HG02759 (cell line): Measurements from ENCODE around the gene GNA14.
"Not testable (repeated sequence)": the region's sequence is repeated elsewhere in the genome, so short reads cannot be mapped to it uniquely, and the experiment has no call there.

Experiments
- ATAC-seq: cut with Tn5 transposase; IDR thresholded peaks from one replicate; pipeline ENCODE4 v1.9.1; 2021; ENCODE audit warnings: mild to moderate bottlenecking, moderate library complexity; ENCODE audit not compliant: unreplicated experiment

The GNA14 gene

GRCh38 chr9:77648234-77649108 lies at the start of gene GNA14:
Gene GNA14 (minus strand): TSS chr9:77648322. CDS start chr9:77647793, 529 bp downstream.
- ATAC-seq = no peak

GRCh38 chr9:77697238-77697984 lies 49.3 kb upstream of the GNA14 start:
- no peak for ATAC-seq

- not testable (repeated sequence) for ATAC-seq
Observed at GRCh38 chr9:77690723-77691122, 42.6 kb upstream of the GNA14 start.

- not testable (repeated sequence) for ATAC-seq
Observed at GRCh38 chr9:77690119-77690518, 42.0 kb upstream of the GNA14 start.

- not testable (repeated sequence) for ATAC-seq
Observed at GRCh38 chr9:77687737-77688136, 39.6 kb upstream of the GNA14 start.

- ATAC-seq = no peak
Observed at GRCh38 chr9:77680581-77680980, 32.5 kb upstream of the GNA14 start.

GRCh38 chr9:77679661-77680368 lies 31.7 kb upstream of the GNA14 start:
- ATAC-seq = no peak

- ATAC-seq = no peak
Observed at GRCh38 chr9:77679088-77679487, 31.0 kb upstream of the GNA14 start.

- no peak for ATAC-seq
Observed at GRCh38 chr9:77677957-77678535, 29.9 kb upstream of the GNA14 start.

GRCh38 chr9:77677397-77677796 lies 29.3 kb upstream of the GNA14 start:
- no peak for ATAC-seq

GRCh38 chr9:77673941-77674791 lies 26.0 kb upstream of the GNA14 start:
- ATAC-seq = no peak

- no peak for ATAC-seq
Observed at GRCh38 chr9:77672183-77672582, 24.1 kb upstream of the GNA14 start.

GRCh38 chr9:77667151-77667550 lies 19.0 kb upstream of the GNA14 start:
- no peak for ATAC-seq

GRCh38 chr9:77663754-77664153 lies 15.6 kb upstream of the GNA14 start:
- no peak for ATAC-seq

- ATAC-seq = no peak
Observed at GRCh38 chr9:77661566-77662085, 13.5 kb upstream of the GNA14 start.

GRCh38 chr9:77659926-77660325 lies 11.8 kb upstream of the GNA14 start:
- no peak for ATAC-seq

- no peak for ATAC-seq
Observed at GRCh38 chr9:77651203-77651602, 3.1 kb upstream of the GNA14 start.

GRCh38 chr9:77649109-77649812 lies 1.1 kb upstream of the GNA14 start:
- ATAC-seq = no peak
